ENCODE results near the gene DDC.
"Not testable (repeated sequence)": the region's sequence is repeated elsewhere in the genome, so short reads cannot be mapped to it uniquely, and the experiment has no call there.

Gene DDC

GRCh38 chr7:50580057-50580456, 14.9 kb upstream of the DDC start:
- peaks cover 21% of the 10 kb centered on the region for H3K27me3 Mint-ChIP-seq
- no peak overlapping the region for H3K4me3 Mint-ChIP-seq
- H3K9me3 Mint-ChIP-seq = peaks cover 28% of the 10 kb centered on the region
- no peak for DNase-seq
- H3K4me1 Mint-ChIP-seq (ENCODE audit: low read depth) = no peaks in the 10 kb centered on the region
- no peak overlapping the region for H3K27ac Mint-ChIP-seq
- H3K36me3 Mint-ChIP-seq (ENCODE audit: low read depth) = no peaks in the 10 kb centered on the region

GRCh38 chr7:50578105-50578504, 12.9 kb upstream of the DDC start:
- Mint-ChIP-seq H3K27me3 (peaks cover 31% of the 10 kb centered on the region), H3K9me3 (peaks cover 16% of the 10 kb centered on the region)
- not testable (repeated sequence) for H3K27ac Mint-ChIP-seq; H3K4me1 Mint-ChIP-seq (ENCODE audit: low read depth); H3K36me3 Mint-ChIP-seq (ENCODE audit: low read depth); H3K4me3 Mint-ChIP-seq; DNase-seq

GRCh38 chr7:50577569-50577968, 12.4 kb upstream of the DDC start:
- Mint-ChIP-seq H3K4me3 (no peak overlapping the region), H3K4me1 (ENCODE audit: low read depth) (no peaks in the 10 kb centered on the region), H3K27me3 (peaks cover 31% of the 10 kb centered on the region), H3K36me3 (ENCODE audit: low read depth) (no peaks in the 10 kb centered on the region), H3K9me3 (peaks cover 12% of the 10 kb centered on the region), H3K27ac (no peak overlapping the region)
- no peak for DNase-seq

GRCh38 chr7:50576388-50576787, 11.2 kb upstream of the DDC start:
- H3K4me1 Mint-ChIP-seq (ENCODE audit: low read depth); H3K9me3 Mint-ChIP-seq; DNase-seq; H3K27ac Mint-ChIP-seq; H3K4me3 Mint-ChIP-seq; H3K36me3 Mint-ChIP-seq (ENCODE audit: low read depth): not testable (repeated sequence)
- peaks cover 29% of the 10 kb centered on the region for H3K27me3 Mint-ChIP-seq

DNA sequence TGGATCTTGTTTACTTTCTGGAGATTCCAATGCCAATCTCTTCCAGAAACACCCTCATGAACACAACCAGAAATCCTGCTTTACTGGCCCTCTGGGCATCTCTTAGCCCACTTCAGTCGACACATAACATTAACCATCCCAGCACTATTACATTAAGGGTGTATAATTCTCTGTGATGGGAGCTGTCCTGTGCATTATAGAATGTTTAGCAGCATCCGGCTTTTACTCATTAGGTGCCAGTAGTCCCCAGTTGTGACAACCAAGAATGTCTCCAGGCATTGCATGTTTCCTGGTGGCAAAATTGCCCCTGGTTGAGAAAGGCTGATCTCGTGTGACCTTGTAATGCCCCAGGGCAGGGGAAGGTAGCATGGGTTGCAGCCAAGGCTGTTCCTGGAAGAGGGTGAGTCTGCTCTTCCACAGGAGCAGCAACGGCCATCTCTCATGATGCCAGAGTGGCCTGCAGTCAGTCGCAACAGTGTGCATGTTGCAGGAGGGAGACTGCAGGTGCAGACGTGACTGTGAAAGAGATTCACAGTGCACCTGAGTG, 2.6 kb upstream of the DDC start:
- no peak overlapping the region for H3K4me3 Mint-ChIP-seq
- H3K9me3 Mint-ChIP-seq = peaks cover 3% of the 10 kb centered on the region
- no peaks in the 10 kb centered on the region for H3K36me3 Mint-ChIP-seq (ENCODE audit: low read depth)
- H3K4me1 Mint-ChIP-seq (ENCODE audit: low read depth) = no peaks in the 10 kb centered on the region
- no peak for DNase-seq
- H3K27me3 Mint-ChIP-seq = peaks cover 16% of the 10 kb centered on the region
- H3K27ac Mint-ChIP-seq = no peak overlapping the region

DNA sequence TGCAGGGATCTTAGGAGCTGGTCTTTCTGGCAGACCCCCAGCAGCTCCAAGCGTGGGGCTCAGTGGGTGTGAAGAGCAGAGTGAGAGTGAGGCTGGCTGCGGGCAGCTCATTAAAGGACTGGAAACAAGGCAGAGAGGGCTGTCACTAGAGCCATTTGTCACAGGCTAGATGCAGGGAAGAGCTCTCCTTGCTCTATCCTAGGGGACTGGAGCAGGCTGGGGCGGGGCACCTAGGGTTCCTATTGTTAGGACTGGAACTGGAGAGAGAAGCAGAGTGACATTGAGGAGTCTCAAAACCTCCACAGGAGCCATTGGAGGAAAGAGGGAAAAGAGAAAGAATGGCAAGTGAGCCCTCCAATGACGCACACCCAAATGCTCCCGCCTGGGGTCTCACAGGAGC, 772 bp upstream of the DDC start:
- no peaks in the 10 kb centered on the region for H3K36me3 Mint-ChIP-seq (ENCODE audit: low read depth)
- no peak overlapping the region for H3K27ac Mint-ChIP-seq
- H3K27me3 Mint-ChIP-seq = peaks cover 14% of the 10 kb centered on the region
- peaks cover 3% of the 10 kb centered on the region for H3K9me3 Mint-ChIP-seq
- H3K4me3 Mint-ChIP-seq = no peak overlapping the region
- no peaks in the 10 kb centered on the region for H3K4me1 Mint-ChIP-seq (ENCODE audit: low read depth)
- DNase-seq = no peak

DNA sequence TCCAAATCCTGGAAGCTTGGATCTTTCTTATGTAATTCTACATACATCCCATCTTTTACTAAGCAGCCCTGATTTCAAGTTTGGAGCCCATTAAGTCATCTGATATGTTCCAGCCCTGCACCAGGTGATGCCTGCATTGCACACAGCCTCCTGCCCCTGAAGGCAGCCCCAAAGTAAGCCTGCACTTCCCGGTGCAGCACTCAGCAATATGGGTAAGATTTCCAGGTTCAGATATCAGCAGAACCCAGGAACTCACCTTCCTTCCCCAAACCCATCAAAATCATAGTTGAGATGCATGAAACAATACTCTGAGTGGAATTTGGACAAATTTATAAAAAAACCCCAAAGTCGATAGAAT, 333 bp upstream of the DDC start:
- Mint-ChIP-seq H3K27ac (no peak overlapping the region), H3K9me3 (peaks cover 2% of the 10 kb centered on the region), H3K27me3 (peaks cover 14% of the 10 kb centered on the region), H3K4me1 (ENCODE audit: low read depth) (no peaks in the 10 kb centered on the region), H3K36me3 (ENCODE audit: low read depth) (no peaks in the 10 kb centered on the region), H3K4me3 (no peak overlapping the region)
- DNase-seq = no peak

DNA sequence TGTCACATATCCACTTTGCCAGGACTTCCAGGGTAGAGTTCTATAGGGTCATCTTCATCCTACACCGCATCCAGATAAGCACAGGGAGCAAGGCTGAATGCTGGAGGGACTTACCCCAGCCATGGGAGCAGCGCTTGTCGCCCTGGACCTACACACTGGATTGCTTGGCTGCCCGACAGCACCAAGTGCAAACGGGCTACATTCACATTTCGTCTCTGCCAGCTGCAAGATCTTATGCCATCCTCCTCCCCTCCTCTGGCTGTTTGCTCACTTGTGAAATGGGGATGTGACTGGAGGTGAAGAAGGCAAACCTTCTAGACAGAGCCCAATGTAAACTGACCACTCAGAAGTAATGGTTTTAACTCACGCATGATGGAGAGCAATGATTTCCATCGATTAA, 1.0 kb downstream of the DDC start:
- Mint-ChIP-seq H3K27me3 (peaks cover 14% of the 10 kb centered on the region), H3K4me3 (no peak overlapping the region), H3K9me3 (no peaks in the 10 kb centered on the region), H3K4me1 (ENCODE audit: low read depth) (no peaks in the 10 kb centered on the region), H3K27ac (no peak overlapping the region), H3K36me3 (ENCODE audit: low read depth) (no peaks in the 10 kb centered on the region)
- no peak for DNase-seq

GRCh38 chr7:50562136-50562535, 3.1 kb downstream of the DDC start:
- H3K9me3 Mint-ChIP-seq = no peaks in the 10 kb centered on the region
- H3K27me3 Mint-ChIP-seq = peaks cover 32% of the 10 kb centered on the region
- H3K4me1 Mint-ChIP-seq (ENCODE audit: low read depth) = no peaks in the 10 kb centered on the region
- no peaks in the 10 kb centered on the region for H3K36me3 Mint-ChIP-seq (ENCODE audit: low read depth)
- H3K27ac Mint-ChIP-seq = no peak overlapping the region
- DNase-seq = no peak
- H3K4me3 Mint-ChIP-seq = no peak overlapping the region

- Mint-ChIP-seq H3K4me3 (no peak overlapping the region), H3K27ac (no peak overlapping the region), H3K4me1 (ENCODE audit: low read depth) (no peaks in the 10 kb centered on the region), H3K9me3 (no peaks in the 10 kb centered on the region), H3K36me3 (ENCODE audit: low read depth) (no peaks in the 10 kb centered on the region), H3K27me3 (peaks cover 37% of the 10 kb centered on the region)
- no peak for DNase-seq
Measured at GRCh38 chr7:50560865-50561351, 4.3 kb downstream of the DDC start.

- H3K4me3 Mint-ChIP-seq = no peak overlapping the region
- no peaks in the 10 kb centered on the region for H3K9me3 Mint-ChIP-seq
- peaks cover 33% of the 10 kb centered on the region for H3K27me3 Mint-ChIP-seq
Measured at GRCh38 chr7:50559881-50560280, 5.3 kb downstream of the DDC start.

GRCh38 chr7:50558294-50559053, 6.7 kb downstream of the DDC start:
- Mint-ChIP-seq H3K27ac (no peak overlapping the region), H3K9me3 (no peaks in the 10 kb centered on the region), H3K27me3 (peaks cover 26% of the 10 kb centered on the region), H3K4me3 (no peak overlapping the region), H3K36me3 (ENCODE audit: low read depth) (no peaks in the 10 kb centered on the region), H3K4me1 (ENCODE audit: low read depth) (no peaks in the 10 kb centered on the region)
- no peak for DNase-seq

More at GRCh38 chr7:50559881-50560280, 5.3 kb downstream of the DDC start:
- no peaks in the 10 kb centered on the region for H3K36me3 Mint-ChIP-seq (ENCODE audit: low read depth)
- no peak for DNase-seq
- H3K4me1 Mint-ChIP-seq (ENCODE audit: low read depth) = no peaks in the 10 kb centered on the region
- H3K27ac Mint-ChIP-seq = no peak overlapping the region

GRCh38 chr7:50557099-50557498, 8.1 kb downstream of the DDC start:
- H3K4me3 Mint-ChIP-seq = no peak overlapping the region
- no peaks in the 10 kb centered on the region for H3K36me3 Mint-ChIP-seq (ENCODE audit: low read depth)
- no peak for DNase-seq
- no peak overlapping the region for H3K27ac Mint-ChIP-seq
- peaks cover 31% of the 10 kb centered on the region for H3K27me3 Mint-ChIP-seq
- H3K4me1 Mint-ChIP-seq (ENCODE audit: low read depth) = no peaks in the 10 kb centered on the region
- no peaks in the 10 kb centered on the region for H3K9me3 Mint-ChIP-seq

- H3K9me3 Mint-ChIP-seq = no peaks in the 10 kb centered on the region
- DNase-seq = no peak
- no peak overlapping the region for H3K27ac Mint-ChIP-seq
- H3K27me3 Mint-ChIP-seq = peaks cover 31% of the 10 kb centered on the region
- H3K36me3 Mint-ChIP-seq (ENCODE audit: low read depth) = no peaks in the 10 kb centered on the region
- H3K4me1 Mint-ChIP-seq (ENCODE audit: low read depth) = no peaks in the 10 kb centered on the region
- H3K4me3 Mint-ChIP-seq = no peak overlapping the region
Measured at GRCh38 chr7:50556247-50556991, 8.8 kb downstream of the DDC start.

DNA sequence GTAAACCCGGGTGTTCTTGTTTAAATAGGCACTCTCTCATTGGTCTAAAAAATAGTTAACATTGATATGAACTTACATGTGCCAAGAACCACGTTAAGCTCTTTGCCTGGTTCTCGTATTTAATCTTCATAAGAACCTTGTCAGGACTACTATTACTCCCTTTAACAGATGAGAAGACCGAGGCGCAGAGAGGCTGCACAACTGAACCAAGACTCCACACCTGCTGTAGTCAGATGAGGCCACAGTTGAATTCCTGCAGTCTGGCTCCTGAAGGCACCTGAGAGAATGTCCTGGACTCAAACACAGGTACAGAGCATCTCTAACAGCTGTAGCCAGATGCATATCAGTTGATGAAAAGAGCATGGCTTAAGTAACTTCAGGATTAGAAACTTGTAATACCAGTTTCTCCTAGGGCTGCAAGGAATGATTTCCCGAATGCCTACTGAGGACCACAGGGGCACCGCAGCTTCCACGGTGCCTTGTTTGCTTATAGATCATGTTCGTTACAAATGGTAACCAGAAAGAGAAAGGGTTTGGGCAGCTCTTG, 9.5 kb downstream of the DDC start:
- Mint-ChIP-seq H3K27ac (no peak overlapping the region), H3K27me3 (peaks cover 31% of the 10 kb centered on the region), H3K4me1 (ENCODE audit: low read depth) (no peaks in the 10 kb centered on the region), H3K36me3 (ENCODE audit: low read depth) (no peaks in the 10 kb centered on the region), H3K9me3 (no peaks in the 10 kb centered on the region), H3K4me3 (no peak overlapping the region)
- DNase-seq = no peak
